GM12875 (cell line): ENCODE data around the gene JARID2.
"Not testable (repeated sequence)": the region's sequence is repeated elsewhere in the genome, so short reads cannot be mapped to it uniquely, and the experiment has no call there.

ENCODE experiments used
- H3K4me3 ChIP-seq: one replicate; pipeline ENCODE4 v1.5.1; 2011; ENCODE audit warnings: low read depth, low read length, control low read depth
- CTCF ChIP-seq: IDR thresholded peaks from 2 replicates; pipeline ENCODE4 v1.5.1; 2011; ENCODE audit warnings: low read depth, mild to moderate bottlenecking, control low read depth, inconsistent platforms, low read length, moderate library complexity, borderline replicate concordance; ENCODE audit not compliant: insufficient read depth

JARID2 gene

GRCh38 chr6:15322781-15323536, 77.1 kb downstream of the JARID2 start:
- TF ChIP-seq CTCF: no peak
- no peak overlapping the region for H3K4me3 ChIP-seq

- H3K4me3 ChIP-seq: not testable (repeated sequence)
Measured at GRCh38 chr6:15323611-15324010, 77.7 kb downstream of the JARID2 start.

GRCh38 chr6:15324427-15324985, 78.6 kb downstream of the JARID2 start:
- H3K4me3 ChIP-seq: no peak overlapping the region
- TF ChIP-seq CTCF: no peak

- no peak for TF ChIP-seq CTCF
- H3K4me3 ChIP-seq: no peak overlapping the region
Measured at GRCh38 chr6:15325540-15325955, 79.7 kb downstream of the JARID2 start.

GRCh38 chr6:15326067-15326614, 80.3 kb downstream of the JARID2 start:
- no peak overlapping the region for H3K4me3 ChIP-seq
- TF ChIP-seq CTCF: no peak

- peak; percentile 52 for TF ChIP-seq CTCF
- no peak overlapping the region for H3K4me3 ChIP-seq
Measured at GRCh38 chr6:15327271-15327670, 81.4 kb downstream of the JARID2 start.

- TF ChIP-seq CTCF: no peak
- no peak overlapping the region for H3K4me3 ChIP-seq
Measured at GRCh38 chr6:15329197-15329671, 83.4 kb downstream of the JARID2 start.
